ENCODE results near the gene TOLLIP.

DNA sequence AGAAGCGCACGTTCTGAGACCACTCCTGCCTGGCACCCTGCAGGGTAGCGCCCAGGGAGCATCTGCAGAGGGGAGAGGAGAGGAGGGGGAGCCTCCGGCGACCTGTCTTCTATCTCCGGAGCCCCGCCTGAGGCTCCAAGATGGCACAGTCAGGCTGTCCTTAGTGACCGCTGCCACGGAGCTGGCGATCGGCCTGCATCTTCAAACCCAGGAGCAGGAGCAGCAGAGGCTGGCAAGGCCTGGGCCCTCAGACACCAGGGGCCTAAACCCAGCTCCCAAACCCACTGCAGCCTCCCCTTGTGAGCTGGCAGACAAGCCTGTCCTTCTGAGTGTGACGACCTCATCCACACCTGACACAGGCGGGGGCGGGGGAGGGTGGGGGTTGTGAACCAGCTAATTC is 34.9 kb downstream of the TOLLIP start:
- TF ChIP-seq CBX5 (IDR thresholded peaks at IDR 0.05; ENCODE audit: low read depth, low read length) (no peak), NANOG (IDR thresholded peaks at IDR 0.05; ENCODE audit: insufficient read depth, low read depth, low read length, poor library complexity, severe bottlenecking) (no peak), SP2 (IDR thresholded peaks at IDR 0.05; ENCODE audit: low read length) (no peak), RAD21 (IDR thresholded peaks at IDR 0.05 in 1 of 2, conservative IDR thresholded peaks at IDR 0.05 in 1 of 2; ENCODE audit: low read depth in 2 of 2, low read length in 2 of 2) (no peak), JUN (IDR thresholded peaks at IDR 0.05; ENCODE audit: low read depth, low read length) (no peak), BRCA1 (IDR thresholded peaks at IDR 0.05; ENCODE audit: low read depth, low read length) (no peak), POLR2A (IDR thresholded peaks at IDR 0.05; ENCODE audit: control extremely low read depth in 1 of 2, low read depth in 2 of 2, low read length in 2 of 2) (no peak)
- TF ChIP-seq, protein P1, sequence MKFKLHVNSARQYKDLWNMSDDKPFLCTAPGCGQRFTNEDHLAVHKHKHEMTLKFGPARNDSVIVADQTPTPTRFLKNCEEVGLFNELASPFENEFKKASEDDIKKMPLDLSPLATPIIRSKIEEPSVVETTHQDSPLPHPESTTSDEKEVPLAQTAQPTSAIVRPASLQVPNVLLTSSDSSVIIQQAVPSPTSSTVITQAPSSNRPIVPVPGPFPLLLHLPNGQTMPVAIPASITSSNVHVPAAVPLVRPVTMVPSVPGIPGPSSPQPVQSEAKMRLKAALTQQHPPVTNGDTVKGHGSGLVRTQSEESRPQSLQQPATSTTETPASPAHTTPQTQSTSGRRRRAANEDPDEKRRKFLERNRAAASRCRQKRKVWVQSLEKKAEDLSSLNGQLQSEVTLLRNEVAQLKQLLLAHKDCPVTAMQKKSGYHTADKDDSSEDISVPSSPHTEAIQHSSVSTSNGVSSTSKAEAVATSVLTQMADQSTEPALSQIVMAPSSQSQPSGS (IDR thresholded peaks at IDR 0.05; ENCODE audit: low read length): no peak
- TF ChIP-seq, protein P2, sequence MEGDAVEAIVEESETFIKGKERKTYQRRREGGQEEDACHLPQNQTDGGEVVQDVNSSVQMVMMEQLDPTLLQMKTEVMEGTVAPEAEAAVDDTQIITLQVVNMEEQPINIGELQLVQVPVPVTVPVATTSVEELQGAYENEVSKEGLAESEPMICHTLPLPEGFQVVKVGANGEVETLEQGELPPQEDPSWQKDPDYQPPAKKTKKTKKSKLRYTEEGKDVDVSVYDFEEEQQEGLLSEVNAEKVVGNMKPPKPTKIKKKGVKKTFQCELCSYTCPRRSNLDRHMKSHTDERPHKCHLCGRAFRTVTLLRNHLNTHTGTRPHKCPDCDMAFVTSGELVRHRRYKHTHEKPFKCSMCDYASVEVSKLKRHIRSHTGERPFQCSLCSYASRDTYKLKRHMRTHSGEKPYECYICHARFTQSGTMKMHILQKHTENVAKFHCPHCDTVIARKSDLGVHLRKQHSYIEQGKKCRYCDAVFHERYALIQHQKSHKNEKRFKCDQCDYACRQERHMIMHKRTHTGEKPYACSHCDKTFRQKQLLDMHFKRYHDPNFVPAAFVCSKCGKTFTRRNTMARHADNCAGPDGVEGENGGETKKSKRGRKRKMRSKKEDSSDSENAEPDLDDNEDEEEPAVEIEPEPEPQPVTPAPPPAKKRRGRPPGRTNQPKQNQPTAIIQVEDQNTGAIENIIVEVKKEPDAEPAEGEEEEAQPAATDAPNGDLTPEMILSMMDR (IDR thresholded peaks at IDR 0.05; ENCODE audit: control extremely low read depth in 1 of 3, insufficient read depth in 1 of 3, low read depth in 1 of 3, low read length in 3 of 3): no peak
- TF ChIP-seq, protein P3, sequence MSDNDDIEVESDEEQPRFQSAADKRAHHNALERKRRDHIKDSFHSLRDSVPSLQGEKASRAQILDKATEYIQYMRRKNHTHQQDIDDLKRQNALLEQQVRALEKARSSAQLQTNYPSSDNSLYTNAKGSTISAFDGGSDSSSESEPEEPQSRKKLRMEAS (IDR thresholded peaks at IDR 0.05): no peak
- TF ChIP-seq, protein P4, sequence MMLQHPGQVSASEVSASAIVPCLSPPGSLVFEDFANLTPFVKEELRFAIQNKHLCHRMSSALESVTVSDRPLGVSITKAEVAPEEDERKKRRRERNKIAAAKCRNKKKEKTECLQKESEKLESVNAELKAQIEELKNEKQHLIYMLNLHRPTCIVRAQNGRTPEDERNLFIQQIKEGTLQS (IDR thresholded peaks at IDR 0.05; ENCODE audit: insufficient read depth, low read depth, low read length): no peak
